HCT116 (cell line): ENCODE measurements around the gene RAET1E. TPM values are rescaled to one million over a fixed set of nuclear protein-coding genes. Genes with fewer than 3 reads are reported as not detected.

Source experiments
- ATAC-seq: fragments of 200-7000 bp; cut with Tn5 transposase; 2 replicates; pipeline ENCODE4 v1.9.1; 2020; ENCODE audit warnings: mild to moderate bottlenecking, moderate library complexity
- BruUV-seq: library from RNA; stranded (reverse); fragments of 400-500 nt; replicated peaks from 2 replicates; lab custom pipeline; 2021; lab: Mats Ljungman, UMichigan
- CTCF ChIA-PET: fragments of 300-600 bp; sonication (Branson Sonifier 250); formaldehyde crosslinking; loops from one replicate; lab custom pipeline; 2021; ENCODE audit warnings: antibody characterized with exemption; lab: Charles Lee
- POLR2A ChIA-PET: fragments of 300-600, 350-600 bp; sonication (Branson Sonifier 250); formaldehyde crosslinking; loops from one replicate; lab custom pipeline; 2021; ENCODE audit warnings: antibody characterized with exemption; lab: Charles Lee
- RAD21 ChIA-PET, 2 experiments: fragments of 300-600 bp; sonication (Branson Sonifier 250); formaldehyde crosslinking; loops; one replicate each; lab custom pipeline; 2023; ENCODE audit warnings: low total read pairs in 2 of 2; ENCODE audit not compliant: uncharacterized antibody in 2 of 2, unreplicated experiment in 2 of 2, low non-redundant PET in 1 of 2; lab: Charles Lee
- DNase-seq: peaks from one replicate; pipeline ENCODE4 v3.0.0-alpha.2; 2010; ENCODE audit warnings: low read depth, low spot score
- H2AFZ ChIP-seq: fragments of 200-600 bp; shearing (Covaris generic), sonication (generic); 2 replicates; pipeline ENCODE4 v1.6.1; 2017; ENCODE audit warnings: low read depth, mixed run types, mixed read lengths, antibody characterized with exemption, low read length; ENCODE audit not compliant: poor library complexity, severe bottlenecking
- H3K27ac ChIP-seq: 2 replicates; pipeline ENCODE4 v1.5.1; 2012; ENCODE audit warnings: low read depth, low read length
- H3K27me3 ChIP-seq: fragments of 200-600 bp; sonication (generic); 2 replicates; pipeline ENCODE4 v1.6.1; 2016; ENCODE audit warnings: mixed run types, low read length, mixed read lengths; ENCODE audit not compliant: insufficient read depth
- H3K36me3 ChIP-seq, 2 experiments: fragments of 200-500 bp in 1 of 2; fragments of 200-600 bp in 1 of 2; sonication (Bioruptor generic) in 1 of 2; sonication (generic) in 1 of 2; 2 replicates each; pipeline versions ENCODE4 v1.5.1 to v1.6.1; 2014 to 2016; ENCODE audit warnings: low read length in 2 of 2, inconsistent platforms in 1 of 2, mixed read lengths in 1 of 2, mixed run types in 1 of 2; ENCODE audit not compliant: insufficient read depth in 2 of 2, control insufficient read depth in 1 of 2
- H3K4me1 ChIP-seq, 2 experiments: fragments of 200-600 bp in 1 of 2; sonication (generic) in 1 of 2; 2 replicates each; pipeline versions ENCODE4 v1.5.1 to v1.6.1; 2012 to 2017; ENCODE audit warnings: low read length in 2 of 2, inconsistent platforms in 1 of 2, mild to moderate bottlenecking in 1 of 2, mixed read lengths in 1 of 2, mixed run types in 1 of 2, moderate library complexity in 1 of 2; ENCODE audit not compliant: insufficient read depth in 2 of 2, control insufficient read depth in 1 of 2
- H3K4me2 ChIP-seq: fragments of 200-600 bp; sonication (generic); 2 replicates; pipeline ENCODE4 v1.6.1; 2017; ENCODE audit warnings: mixed run types, low read length, mixed read lengths
- H3K4me3 ChIP-seq, 2 experiments: fragments of 200-600 bp in 1 of 2; sonication (generic) in 1 of 2; replicated peaks in 1 of 2; 2 replicates each; pipeline ENCODE4 v1.5.1; 2011 to 2016; ENCODE audit warnings: low read length in 2 of 2, control low read depth in 1 of 2, low read depth in 1 of 2, mild to moderate bottlenecking in 1 of 2, mixed read lengths in 1 of 2, mixed run types in 1 of 2
- H3K79me2 ChIP-seq: fragments of 200-600 bp; sonication (generic); 2 replicates; pipeline ENCODE4 v1.6.1; 2017; ENCODE audit warnings: mild to moderate bottlenecking, mixed run types, low read length, moderate library complexity, mixed read lengths; ENCODE audit not compliant: insufficient read depth
- H3K9ac ChIP-seq: fragments of 200-600 bp; sonication (generic); 2 replicates; pipeline ENCODE4 v1.6.1; 2016; ENCODE audit warnings: low read length, mixed read lengths
- H3K9me2 ChIP-seq: fragments of 200-600 bp; sonication (generic), shearing (Covaris generic); 2 replicates; pipeline ENCODE4 v1.6.1; 2017; ENCODE audit warnings: mixed run types, mild to moderate bottlenecking, moderate library complexity; ENCODE audit not compliant: insufficient read depth
- H3K9me3 ChIP-seq, 2 experiments: fragments of 200-500 bp in 1 of 2; fragments of 200-600 bp in 1 of 2; sonication (Bioruptor generic) in 1 of 2; sonication (generic) in 1 of 2; 2 replicates each; pipeline ENCODE4 v1.6.1; 2014 to 2017; ENCODE audit warnings: low read length in 2 of 2, mixed read lengths in 2 of 2, inconsistent platforms in 1 of 2, low read depth in 1 of 2, mild to moderate bottlenecking in 1 of 2, mixed run types in 1 of 2, moderate library complexity in 1 of 2; ENCODE audit not compliant: control insufficient read depth in 1 of 2, insufficient read depth in 1 of 2
- H4K20me1 ChIP-seq: fragments of 200-600 bp; sonication (generic), shearing (Covaris generic); 2 replicates; pipeline ENCODE4 v1.6.1; 2017; ENCODE audit warnings: mixed run types, mild to moderate bottlenecking, moderate library complexity; ENCODE audit not compliant: insufficient read depth
- CBX3 ChIP-seq: IDR thresholded peaks from 2 replicates; pipeline ENCODE4 v1.6.1; 2012; ENCODE audit warnings: low read depth
- CEBPB ChIP-seq: IDR thresholded peaks from 2 replicates; pipeline ENCODE4 v1.6.1; 2012; ENCODE audit warnings: low read depth
- EGR1 ChIP-seq: IDR thresholded peaks from 2 replicates; pipeline ENCODE4 v1.6.1; 2012; ENCODE audit warnings: low read depth
- ELF1 ChIP-seq: IDR thresholded peaks from 2 replicates; pipeline ENCODE4 v1.6.1; 2012; ENCODE audit warnings: low read depth, borderline replicate concordance
- EZH2 ChIP-seq: fragments of 200-600 bp; sonication (generic); IDR thresholded peaks from 2 replicates; pipeline ENCODE4 v1.6.1; 2017; ENCODE audit warnings: antibody characterized with exemption, mixed run types
- EZH2phosphoT487 ChIP-seq: fragments of 200-600 bp; IDR thresholded peaks from 2 replicates; pipeline ENCODE4 v1.6.1; 2018; ENCODE audit warnings: antibody characterized with exemption, borderline replicate concordance
- POLR2A ChIP-seq: IDR thresholded peaks from 2 replicates; pipeline ENCODE4 v1.7.0; 2011; ENCODE audit warnings: borderline replicate concordance; ENCODE audit not compliant: insufficient read depth, insufficient read length; ENCODE audit errors: extremely low read depth
- SIN3A ChIP-seq: IDR thresholded peaks from 2 replicates; pipeline ENCODE4 v1.6.1; 2012; ENCODE audit warnings: low read depth
- SP1 ChIP-seq: IDR thresholded peaks from 2 replicates; pipeline ENCODE4 v1.6.1; 2012; ENCODE audit warnings: low read depth
- ZFX ChIP-seq: fragments of 450-650 bp; IDR thresholded peaks from 2 replicates; pipeline ENCODE4 v1.6.1; 2017
- intact Hi-C: fragments of 100-400 bp; cut with micrococcal nuclease; formaldehyde crosslinking; loops from 2 replicates; pipeline ENCODE4 v1.10.0; 2022
- total RNA-seq: library from RNA; stranded (reverse); gene quantifications from one replicate; pipeline ENCODE4 v1.2.1, GENCODE V29; 2021; ENCODE audit not compliant: unreplicated experiment
- TF ChIP-seq, protein P1 (sequence below): IDR thresholded peaks from 2 replicates; pipeline ENCODE4 v1.6.1; 2012; ENCODE audit warnings: low read depth
- TF ChIP-seq, protein P2 (sequence below): IDR thresholded peaks from 2 replicates; pipeline ENCODE4 v1.6.1; 2012
- TF ChIP-seq, protein P3 (sequence below), 3 experiments: fragments of 200-600 bp in 1 of 3; sonication (generic) in 1 of 3; IDR thresholded peaks in 2 of 3; conservative IDR thresholded peaks in 1 of 3; 2 replicates each; pipeline ENCODE4 v1.5.1; 2012 to 2017; ENCODE audit warnings: low read depth in 2 of 3, low read length in 2 of 3, antibody characterized with exemption in 1 of 3, borderline replicate concordance in 1 of 3, control low read depth in 1 of 3, mild to moderate bottlenecking in 1 of 3, mixed read lengths in 1 of 3, mixed run types in 1 of 3, moderate library complexity in 1 of 3; ENCODE audit not compliant: insufficient read depth in 1 of 3

RAET1E gene
- total RNA-seq, 1 experiment from 2014 or later: 3.9 TPM

DNA sequence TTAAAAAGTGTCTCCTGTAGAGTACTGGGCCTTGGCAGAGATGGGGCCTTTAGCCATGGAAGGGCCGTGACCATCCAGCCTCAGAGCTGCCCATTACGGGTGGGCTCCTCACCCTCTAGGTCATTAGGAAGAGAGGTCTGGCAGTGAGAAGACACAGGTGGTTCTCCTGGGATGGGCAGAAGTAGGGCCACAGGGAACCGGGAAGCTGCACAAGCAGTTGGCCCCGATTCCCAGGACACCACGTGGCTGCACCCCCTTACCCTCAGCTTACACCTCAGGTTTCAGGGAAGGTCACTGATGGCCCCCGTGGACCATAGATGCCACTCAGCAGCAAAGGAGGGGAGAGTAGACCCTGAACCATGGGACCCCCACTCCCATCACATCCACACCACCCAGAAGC, 23.4 kb upstream of the RAET1E start:
- H3K4me1 ChIP-seq: peaks cover under 1 to 18% of the 10 kb centered on the region in 2 experiments; a peak in 3 of 4 replicates
- POLR2A ChIA-PET: no interaction called here
- no peak overlapping the region for H3K4me2 ChIP-seq
- no peaks in the 10 kb centered on the region for H3K9me3 ChIP-seq
- BruUV-seq: no TSS peak
- intact Hi-C loops: no loop called here
- DNase-seq (no peak), ATAC-seq (no peak)
- no peak overlapping the region for H3K4me3 ChIP-seq
- H2AFZ ChIP-seq: no peak overlapping the region
- H4K20me1 ChIP-seq: no peaks in the 10 kb centered on the region
- H3K27ac ChIP-seq: no peak overlapping the region
- H3K79me2 ChIP-seq: no peaks in the 10 kb centered on the region
- RAD21 ChIA-PET: no interaction called here
- no peaks in the 10 kb centered on the region for H3K9me2 ChIP-seq
- TF ChIP-seq SIN3A (no peak), EGR1 (no peak), EZH2 (no peak), SP1 (no peak), CEBPB (no peak), CBX3 (no peak), ZFX (no peak), POLR2A (no peak), ELF1 (no peak), EZH2phosphoT487 (no peak)
- TF ChIP-seq, protein P1, sequence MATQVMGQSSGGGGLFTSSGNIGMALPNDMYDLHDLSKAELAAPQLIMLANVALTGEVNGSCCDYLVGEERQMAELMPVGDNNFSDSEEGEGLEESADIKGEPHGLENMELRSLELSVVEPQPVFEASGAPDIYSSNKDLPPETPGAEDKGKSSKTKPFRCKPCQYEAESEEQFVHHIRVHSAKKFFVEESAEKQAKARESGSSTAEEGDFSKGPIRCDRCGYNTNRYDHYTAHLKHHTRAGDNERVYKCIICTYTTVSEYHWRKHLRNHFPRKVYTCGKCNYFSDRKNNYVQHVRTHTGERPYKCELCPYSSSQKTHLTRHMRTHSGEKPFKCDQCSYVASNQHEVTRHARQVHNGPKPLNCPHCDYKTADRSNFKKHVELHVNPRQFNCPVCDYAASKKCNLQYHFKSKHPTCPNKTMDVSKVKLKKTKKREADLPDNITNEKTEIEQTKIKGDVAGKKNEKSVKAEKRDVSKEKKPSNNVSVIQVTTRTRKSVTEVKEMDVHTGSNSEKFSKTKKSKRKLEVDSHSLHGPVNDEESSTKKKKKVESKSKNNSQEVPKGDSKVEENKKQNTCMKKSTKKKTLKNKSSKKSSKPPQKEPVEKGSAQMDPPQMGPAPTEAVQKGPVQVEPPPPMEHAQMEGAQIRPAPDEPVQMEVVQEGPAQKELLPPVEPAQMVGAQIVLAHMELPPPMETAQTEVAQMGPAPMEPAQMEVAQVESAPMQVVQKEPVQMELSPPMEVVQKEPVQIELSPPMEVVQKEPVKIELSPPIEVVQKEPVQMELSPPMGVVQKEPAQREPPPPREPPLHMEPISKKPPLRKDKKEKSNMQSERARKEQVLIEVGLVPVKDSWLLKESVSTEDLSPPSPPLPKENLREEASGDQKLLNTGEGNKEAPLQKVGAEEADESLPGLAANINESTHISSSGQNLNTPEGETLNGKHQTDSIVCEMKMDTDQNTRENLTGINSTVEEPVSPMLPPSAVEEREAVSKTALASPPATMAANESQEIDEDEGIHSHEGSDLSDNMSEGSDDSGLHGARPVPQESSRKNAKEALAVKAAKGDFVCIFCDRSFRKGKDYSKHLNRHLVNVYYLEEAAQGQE: no peak
- TF ChIP-seq, protein P2, sequence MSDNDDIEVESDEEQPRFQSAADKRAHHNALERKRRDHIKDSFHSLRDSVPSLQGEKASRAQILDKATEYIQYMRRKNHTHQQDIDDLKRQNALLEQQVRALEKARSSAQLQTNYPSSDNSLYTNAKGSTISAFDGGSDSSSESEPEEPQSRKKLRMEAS: no peak
- TF ChIP-seq, protein P3, sequence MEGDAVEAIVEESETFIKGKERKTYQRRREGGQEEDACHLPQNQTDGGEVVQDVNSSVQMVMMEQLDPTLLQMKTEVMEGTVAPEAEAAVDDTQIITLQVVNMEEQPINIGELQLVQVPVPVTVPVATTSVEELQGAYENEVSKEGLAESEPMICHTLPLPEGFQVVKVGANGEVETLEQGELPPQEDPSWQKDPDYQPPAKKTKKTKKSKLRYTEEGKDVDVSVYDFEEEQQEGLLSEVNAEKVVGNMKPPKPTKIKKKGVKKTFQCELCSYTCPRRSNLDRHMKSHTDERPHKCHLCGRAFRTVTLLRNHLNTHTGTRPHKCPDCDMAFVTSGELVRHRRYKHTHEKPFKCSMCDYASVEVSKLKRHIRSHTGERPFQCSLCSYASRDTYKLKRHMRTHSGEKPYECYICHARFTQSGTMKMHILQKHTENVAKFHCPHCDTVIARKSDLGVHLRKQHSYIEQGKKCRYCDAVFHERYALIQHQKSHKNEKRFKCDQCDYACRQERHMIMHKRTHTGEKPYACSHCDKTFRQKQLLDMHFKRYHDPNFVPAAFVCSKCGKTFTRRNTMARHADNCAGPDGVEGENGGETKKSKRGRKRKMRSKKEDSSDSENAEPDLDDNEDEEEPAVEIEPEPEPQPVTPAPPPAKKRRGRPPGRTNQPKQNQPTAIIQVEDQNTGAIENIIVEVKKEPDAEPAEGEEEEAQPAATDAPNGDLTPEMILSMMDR (IDR thresholded peaks at IDR 0.05 in 2 of 3, conservative IDR thresholded peaks at IDR 0.05 in 1 of 3; ENCODE audit: borderline replicate concordance in 1 of 3, insufficient read depth in 1 of 3, low read depth in 2 of 3, low read length in 2 of 3): no peak
- CTCF ChIA-PET: no interaction called here
- H3K9ac ChIP-seq: no peak overlapping the region
- H3K36me3 ChIP-seq: no peaks in the 10 kb centered on the region
- H3K27me3 ChIP-seq: no peaks in the 10 kb centered on the region
